GM18517 (cell line): ENCODE data around the gene MYO6.

Source experiments
- ATAC-seq: cut with Tn5 transposase; IDR thresholded peaks from one replicate; pipeline ENCODE4 v1.9.1; 2021; ENCODE audit warnings: mild to moderate bottlenecking, moderate library complexity; ENCODE audit not compliant: unreplicated experiment

The MYO6 gene

DNA sequence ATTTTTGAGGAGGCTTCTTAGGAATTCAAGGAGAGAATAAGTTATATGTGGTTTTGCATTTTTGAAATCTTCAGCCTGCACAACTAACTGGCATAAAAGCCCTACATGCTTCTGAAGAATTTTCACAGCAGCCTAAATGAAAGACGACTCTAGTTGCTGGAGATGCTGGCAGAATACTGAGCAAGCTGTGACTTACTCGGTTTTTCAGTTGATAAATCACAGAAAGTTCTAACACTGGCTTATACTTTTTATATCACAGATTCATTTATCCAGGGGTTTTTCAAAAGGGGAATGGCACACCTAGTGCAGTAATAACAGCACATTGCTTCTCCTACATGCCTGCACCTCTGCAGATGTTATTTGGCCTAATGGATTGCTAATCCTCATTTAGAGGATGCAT lies 188.8 kb downstream of the MYO6 start:
- ATAC-seq, result no peak

DNA sequence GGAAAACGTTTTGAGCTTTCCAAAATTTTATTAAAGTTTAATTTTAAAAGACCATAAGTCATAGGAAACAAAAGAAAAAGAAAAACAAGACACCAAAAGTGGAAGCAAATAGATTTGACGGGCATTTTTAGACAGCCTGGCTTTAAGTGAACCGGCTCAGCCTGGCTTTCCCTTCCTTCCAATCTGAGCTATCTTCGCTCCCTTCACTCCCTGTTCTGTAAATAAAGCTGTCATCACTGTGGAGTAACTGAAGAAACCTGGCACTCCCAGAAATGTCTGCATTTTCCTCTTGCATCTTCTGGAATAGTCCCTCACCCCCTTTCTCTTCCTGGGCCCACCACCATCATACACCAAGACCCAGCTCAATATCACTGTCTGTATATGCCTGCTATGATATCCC lies 191.5 kb downstream of the MYO6 start:
- ATAC-seq, result no peak

DNA sequence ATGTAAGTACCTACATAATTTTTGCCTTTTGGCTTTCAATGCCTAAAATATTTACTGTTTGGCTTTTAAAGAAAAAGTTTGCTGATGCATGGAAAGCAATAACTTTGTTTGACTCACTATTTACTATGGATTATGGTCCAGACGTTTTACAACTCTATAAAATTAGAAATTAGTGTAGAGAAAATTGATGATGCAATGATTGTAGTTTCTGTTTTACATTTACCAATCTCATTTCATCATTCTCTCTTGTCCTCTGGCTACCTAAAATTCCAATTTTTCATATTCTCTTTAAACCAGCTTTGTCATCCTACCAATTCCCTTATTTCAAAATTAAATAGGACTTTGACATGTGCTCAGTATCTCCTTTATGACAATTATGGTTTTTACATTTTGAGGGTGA lies 192.5 kb downstream of the MYO6 start:
- no peak for ATAC-seq

DNA sequence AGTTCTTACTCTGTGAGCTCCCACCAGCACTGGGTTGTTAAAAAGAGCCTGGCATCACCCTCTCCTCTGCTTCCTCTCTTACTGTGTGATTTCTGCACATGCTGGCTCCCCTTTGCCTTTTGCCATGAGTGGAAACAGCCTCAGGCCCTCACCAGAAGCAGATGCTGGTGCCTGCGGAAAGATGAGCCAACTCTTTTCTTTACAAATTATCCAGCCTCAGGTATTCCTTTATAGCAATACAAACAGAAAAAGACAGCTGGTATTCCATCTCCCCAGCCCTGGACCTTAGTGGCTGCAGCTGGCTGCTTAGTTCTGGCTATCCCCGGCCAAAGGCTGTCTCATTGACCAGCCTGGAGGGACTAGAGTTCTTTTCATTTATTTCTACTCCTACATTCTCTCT lies 194.3 kb downstream of the MYO6 start:
- ATAC-seq, result no peak

DNA sequence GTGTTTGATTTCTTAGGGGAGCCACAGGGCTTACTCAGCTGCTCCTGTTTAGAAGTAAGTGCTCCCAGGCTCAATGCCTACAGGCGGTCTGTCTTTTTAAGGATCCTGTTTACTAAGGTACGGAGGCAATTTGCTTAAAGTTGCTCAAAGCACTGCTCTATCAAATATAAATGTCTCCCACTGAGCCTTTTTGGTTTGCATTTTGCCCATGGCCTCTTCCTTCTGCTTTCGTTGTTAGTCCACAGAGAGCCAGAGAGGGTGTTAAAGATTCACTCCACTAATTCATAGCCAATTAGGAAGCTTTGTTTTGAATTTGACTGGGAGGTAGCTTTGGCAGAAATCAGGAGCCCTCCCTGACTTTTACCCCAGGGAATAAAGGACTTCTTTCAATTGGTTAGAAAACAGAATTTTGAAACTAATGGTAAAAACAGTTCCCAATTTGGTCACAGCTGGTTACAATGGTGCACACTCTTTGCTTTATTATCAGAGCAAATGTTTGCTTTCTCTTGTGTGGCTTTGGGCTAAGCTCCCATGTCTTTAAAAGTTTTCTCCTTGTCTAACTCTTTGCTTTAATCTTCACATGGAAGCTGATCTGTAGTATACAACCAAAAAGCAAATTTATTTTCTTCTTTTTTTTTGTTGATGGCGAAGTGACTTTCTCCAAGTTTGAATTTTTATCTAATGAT lies 197.2 kb downstream of the MYO6 start:
- ATAC-seq, result no peak

DNA sequence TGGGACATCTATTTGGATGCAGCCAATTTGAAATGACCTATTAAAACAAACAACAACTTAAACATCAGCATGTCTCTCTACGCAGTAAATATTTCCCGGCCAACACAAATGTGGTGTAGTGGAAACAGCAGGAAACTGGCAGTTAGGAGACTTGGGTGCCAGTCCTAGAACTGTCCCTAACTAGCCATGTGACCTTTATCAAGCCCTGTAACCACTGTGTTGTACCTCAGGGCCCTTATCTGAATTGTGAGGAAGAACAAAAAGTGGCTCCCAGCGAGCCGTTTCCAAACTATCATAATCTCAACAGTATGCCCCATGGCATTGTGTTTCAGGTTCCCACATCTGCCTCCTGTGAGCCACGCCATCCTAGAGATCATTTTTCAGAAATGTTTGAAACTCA lies 198.9 kb downstream of the MYO6 start:
- ATAC-seq, result no peak

DNA sequence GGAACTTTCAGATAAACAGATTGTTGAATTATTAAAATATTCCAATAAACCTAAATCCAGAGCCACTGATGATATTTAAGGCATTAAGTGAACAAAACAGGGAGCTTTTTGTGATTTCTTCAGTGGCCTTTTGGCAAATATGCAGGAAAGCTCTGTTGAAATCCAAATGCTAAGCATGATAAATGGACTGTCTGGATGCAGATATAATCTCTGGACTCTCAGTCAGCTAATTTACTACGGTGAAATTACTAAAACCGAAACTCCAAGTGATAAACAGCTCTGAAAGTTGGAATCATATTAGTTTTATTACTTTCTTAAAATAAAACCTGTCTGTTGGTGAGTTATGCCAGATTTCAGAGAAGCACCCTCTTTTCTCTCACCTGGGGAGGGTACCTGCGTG lies 203.1 kb downstream of the MYO6 start:
- ATAC-seq, result no peak

DNA sequence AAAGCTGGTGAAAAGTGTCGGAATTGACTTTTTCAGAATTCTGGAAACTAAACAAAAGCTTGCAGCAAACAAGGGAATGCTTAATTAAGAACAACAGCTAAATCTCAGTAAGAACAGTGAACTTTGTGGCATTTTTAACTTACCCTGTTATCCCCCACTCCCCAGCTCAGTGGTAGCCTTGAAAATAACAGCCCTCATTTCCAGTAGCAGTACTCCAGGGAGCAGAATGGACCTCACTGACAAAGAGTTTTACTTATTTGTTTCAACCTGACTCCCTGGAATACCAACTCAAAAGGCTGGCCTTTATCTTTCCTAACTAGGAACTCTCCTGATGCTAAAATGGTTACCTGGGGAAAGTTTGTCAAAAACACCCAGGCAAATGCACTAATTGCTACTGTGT lies 214.5 kb downstream of the MYO6 start:
- ATAC-seq, result no peak

DNA sequence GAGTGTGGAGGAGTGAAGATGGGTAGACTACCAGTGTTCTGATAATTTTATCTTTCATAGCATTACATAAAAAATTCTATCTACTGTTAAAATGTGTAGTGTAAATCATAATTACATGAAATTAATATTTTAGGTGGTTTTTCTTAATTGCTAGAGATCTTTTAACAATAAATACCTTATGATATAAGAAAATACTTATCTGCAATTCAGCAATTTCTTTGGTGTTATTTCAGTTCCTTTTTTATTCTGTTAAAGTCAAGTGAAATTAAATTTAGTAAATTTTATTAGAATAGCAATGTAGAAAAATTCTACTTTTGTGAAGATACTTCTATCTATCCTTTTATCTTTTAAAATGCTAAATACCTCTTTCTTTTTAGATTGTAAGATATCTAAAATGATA lies 219.1 kb downstream of the MYO6 start:
- ATAC-seq, result no peak
